Peyer's patch (tissue), 4 donors: ENCODE results near the gene MAP2. TPM values are rescaled to one million over a fixed set of nuclear protein-coding genes. Genes with fewer than 3 reads are reported as not detected.

Source experiments
- DNase-seq, 3 donors: peaks; one replicate each; pipeline ENCODE4 v3.0.0-alpha.2; 2017 to 2019
- H3K27ac ChIP-seq, 4 donors: fragments of 200-600 bp; sonication (generic); one replicate each; pipeline ENCODE4 v1.5.1; 2016 to 2019
- H3K27me3 ChIP-seq, 2 donors: fragments of 200-600 bp; sonication (generic); one replicate each; pipeline ENCODE4 v1.5.1; 2019
- H3K36me3 ChIP-seq, 3 donors: fragments of 200-600 bp; sonication (generic); one replicate each; pipeline ENCODE4 v1.5.1; 2016 to 2019
- H3K4me1 ChIP-seq, 4 donors: fragments of 200-600 bp; sonication (generic); one replicate each; pipeline ENCODE4 v1.5.1; 2016 to 2019
- H3K4me3 ChIP-seq, 4 donors: fragments of 200-600 bp; sonication (generic); 1 replicate in 3 of 4; 2 replicates in 1 of 4; pipeline ENCODE4 v1.5.1; 2016 to 2019; ENCODE audit warnings: mild to moderate bottlenecking in 1 of 4
- H3K9me3 ChIP-seq, 4 donors: fragments of 200-600 bp; sonication (generic); one replicate each; pipeline ENCODE4 v1.5.1; 2016 to 2019; ENCODE audit warnings: mild to moderate bottlenecking in 1 of 4
- POLR2A ChIP-seq, 2 donors: fragments of 450-650 bp; IDR thresholded peaks; one replicate each; pipeline ENCODE4 v1.5.1; 2017; ENCODE audit warnings: antibody characterized with exemption in 2 of 2, mild to moderate bottlenecking in 2 of 2, moderate library complexity in 2 of 2
- total RNA-seq, 4 donors: library from RNA; depleted of rRNA; stranded (reverse); fragments of >200 nt; gene quantifications; one replicate each; pipeline ENCODE4 v1.1.0, GENCODE V29; 2016
- TF ChIP-seq, protein P1 (sequence below), 6 experiments: fragments of 450-650 bp in 4 of 6; fragments of 200-600 bp in 2 of 6; sonication (generic) in 1 of 6; IDR thresholded peaks; one replicate each; pipeline ENCODE4 v1.5.1; 2017 to 2019; ENCODE audit warnings: antibody characterized with exemption in 6 of 6, mild to moderate bottlenecking in 3 of 6, moderate library complexity in 1 of 6

Gene MAP2
- total RNA-seq, 4 donors from 2014 or later, result 0.70 to 19.8 (median 4.1) TPM

DNA sequence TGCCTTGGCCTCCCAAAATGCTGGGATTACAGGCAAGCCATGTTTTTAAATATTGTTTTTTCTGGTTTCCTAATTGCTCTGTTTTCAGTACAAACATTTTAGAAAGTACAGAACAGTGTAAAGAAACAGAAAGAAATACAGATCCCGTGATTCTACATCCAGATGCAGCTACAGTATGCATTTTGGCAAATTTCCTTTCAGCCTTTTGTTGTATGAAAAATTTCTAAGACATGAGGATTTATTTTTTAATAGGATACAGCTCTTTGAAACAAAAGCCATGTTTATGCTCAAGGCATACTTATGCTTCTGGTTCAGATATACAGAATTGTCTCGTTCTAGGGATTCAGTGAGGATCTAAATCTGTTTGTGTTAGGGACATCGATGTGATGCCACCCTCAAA lies 109.5 kb downstream of the MAP2 start:
- no peaks in the 10 kb centered on the region for H3K27me3 ChIP-seq
- no peaks in the 10 kb centered on the region for H3K9me3 ChIP-seq
- H3K4me3 ChIP-seq, result no peak overlapping the region
- H3K36me3 ChIP-seq, result no peaks in the 10 kb centered on the region
- no peak overlapping the region for H3K27ac ChIP-seq
- H3K4me1 ChIP-seq, result no peaks in the 10 kb centered on the region
- no peak for DNase-seq
- TF ChIP-seq, protein P1, sequence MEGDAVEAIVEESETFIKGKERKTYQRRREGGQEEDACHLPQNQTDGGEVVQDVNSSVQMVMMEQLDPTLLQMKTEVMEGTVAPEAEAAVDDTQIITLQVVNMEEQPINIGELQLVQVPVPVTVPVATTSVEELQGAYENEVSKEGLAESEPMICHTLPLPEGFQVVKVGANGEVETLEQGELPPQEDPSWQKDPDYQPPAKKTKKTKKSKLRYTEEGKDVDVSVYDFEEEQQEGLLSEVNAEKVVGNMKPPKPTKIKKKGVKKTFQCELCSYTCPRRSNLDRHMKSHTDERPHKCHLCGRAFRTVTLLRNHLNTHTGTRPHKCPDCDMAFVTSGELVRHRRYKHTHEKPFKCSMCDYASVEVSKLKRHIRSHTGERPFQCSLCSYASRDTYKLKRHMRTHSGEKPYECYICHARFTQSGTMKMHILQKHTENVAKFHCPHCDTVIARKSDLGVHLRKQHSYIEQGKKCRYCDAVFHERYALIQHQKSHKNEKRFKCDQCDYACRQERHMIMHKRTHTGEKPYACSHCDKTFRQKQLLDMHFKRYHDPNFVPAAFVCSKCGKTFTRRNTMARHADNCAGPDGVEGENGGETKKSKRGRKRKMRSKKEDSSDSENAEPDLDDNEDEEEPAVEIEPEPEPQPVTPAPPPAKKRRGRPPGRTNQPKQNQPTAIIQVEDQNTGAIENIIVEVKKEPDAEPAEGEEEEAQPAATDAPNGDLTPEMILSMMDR (IDR thresholded peaks at IDR 0.05), result no peak
- no peak for TF ChIP-seq POLR2A (IDR thresholded peaks at IDR 0.05)

DNA sequence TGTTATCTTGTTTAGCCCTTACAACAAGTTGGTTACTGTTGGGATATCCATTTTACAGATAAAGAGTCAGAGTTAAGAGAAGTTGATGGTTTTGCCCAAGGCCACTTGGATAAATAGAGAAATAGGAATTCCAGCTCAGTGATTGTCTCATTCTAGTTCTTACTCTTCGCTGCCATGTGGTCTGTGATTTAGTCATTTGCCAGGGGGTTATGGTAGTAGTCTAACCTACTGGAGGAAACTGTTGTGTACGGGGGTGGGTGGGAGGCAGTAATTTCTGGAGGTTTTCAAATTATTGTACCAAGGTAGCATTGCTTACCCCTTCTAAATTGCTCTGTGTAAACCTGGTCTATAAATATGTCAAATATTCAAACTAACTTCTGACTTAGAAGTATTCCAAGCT lies 110.4 kb downstream of the MAP2 start:
- Histone ChIP-seq H3K27me3 (no peaks in the 10 kb centered on the region), H3K36me3 (no peaks in the 10 kb centered on the region), H3K4me3 (no peak overlapping the region), H3K4me1 (no peaks in the 10 kb centered on the region), H3K9me3 (no peaks in the 10 kb centered on the region), H3K27ac (no peak overlapping the region)
- no peak for DNase-seq
- TF ChIP-seq POLR2A (IDR thresholded peaks at IDR 0.05), result no peak
- TF ChIP-seq, protein P1 (IDR thresholded peaks at IDR 0.05), result no peak

DNA sequence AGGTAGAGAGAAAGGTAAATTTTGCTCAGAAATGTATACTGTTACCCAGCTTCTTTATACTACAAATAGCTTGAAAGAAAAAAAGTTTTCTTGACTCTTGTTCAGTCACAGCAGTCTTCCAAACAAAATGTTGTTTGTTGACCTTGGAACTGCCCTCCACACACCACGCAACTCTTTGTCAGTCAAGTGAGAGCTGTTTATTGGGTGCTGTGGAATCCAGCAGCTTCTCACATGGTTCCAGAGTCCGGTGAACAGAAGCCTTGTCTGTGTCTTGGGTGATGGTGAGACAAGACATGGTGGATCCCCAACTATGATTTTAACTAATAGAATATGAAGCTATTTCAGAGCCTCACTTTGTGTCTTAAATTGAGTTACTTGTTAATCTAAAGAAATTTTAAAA lies 112.5 kb downstream of the MAP2 start:
- H3K27me3 ChIP-seq, result no peaks in the 10 kb centered on the region
- no peaks in the 10 kb centered on the region for H3K36me3 ChIP-seq
- H3K4me1 ChIP-seq, result no peaks in the 10 kb centered on the region
- H3K9me3 ChIP-seq, result no peaks in the 10 kb centered on the region
- TF ChIP-seq POLR2A (IDR thresholded peaks at IDR 0.05), result no peak
- TF ChIP-seq, protein P1 (IDR thresholded peaks at IDR 0.05), result no peak
- no peak for DNase-seq
- no peak overlapping the region for H3K27ac ChIP-seq
- H3K4me3 ChIP-seq, result no peak overlapping the region

DNA sequence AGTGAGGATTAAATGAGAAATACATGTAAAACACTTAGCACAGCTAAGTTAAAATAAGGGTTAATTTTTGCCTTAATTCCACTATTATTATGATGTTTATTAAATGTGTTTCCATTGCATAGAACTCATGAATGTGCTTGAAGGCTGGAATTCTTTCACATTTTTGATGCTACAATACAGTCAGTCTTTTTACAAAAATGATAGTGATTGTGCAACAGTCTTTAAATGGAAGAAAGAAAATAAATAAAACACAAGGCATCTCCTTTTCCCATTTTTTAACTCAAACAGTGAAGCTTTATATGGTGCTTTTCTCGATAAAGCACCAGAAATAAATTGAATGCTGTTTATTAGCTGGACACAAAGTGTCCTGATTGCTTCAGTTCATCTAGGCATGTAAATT lies 123.9 kb downstream of the MAP2 start:
- Histone ChIP-seq H3K27ac (no peak overlapping the region), H3K9me3 (no peaks in the 10 kb centered on the region), H3K4me1 (no peaks in the 10 kb centered on the region), H3K4me3 (no peak overlapping the region), H3K36me3 (no peaks in the 10 kb centered on the region), H3K27me3 (no peaks in the 10 kb centered on the region)
- DNase-seq, result no peak
- TF ChIP-seq POLR2A (IDR thresholded peaks at IDR 0.05), result no peak
- TF ChIP-seq, protein P1 (IDR thresholded peaks at IDR 0.05), result no peak

DNA sequence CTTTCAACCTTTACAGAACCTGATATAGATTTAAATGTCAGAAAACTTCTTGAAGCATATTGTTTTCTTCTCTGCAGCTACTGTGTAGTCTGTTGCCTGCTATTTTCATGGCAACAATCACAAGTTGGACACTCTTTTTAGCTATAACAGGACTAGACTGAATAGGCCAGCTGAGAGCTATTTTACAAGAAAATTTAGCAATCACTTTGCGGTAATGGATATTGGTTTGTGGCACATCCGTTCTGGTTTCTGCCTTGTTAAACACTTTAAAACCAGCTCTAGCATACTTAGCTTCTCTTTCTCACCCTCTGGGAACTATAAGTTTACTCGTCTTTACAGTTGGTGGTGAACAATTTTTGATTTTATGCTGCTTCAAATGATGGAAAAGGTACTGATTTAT lies 125.7 kb downstream of the MAP2 start:
- H3K27me3 ChIP-seq, result no peaks in the 10 kb centered on the region
- no peaks in the 10 kb centered on the region for H3K36me3 ChIP-seq
- H3K27ac ChIP-seq, result no peak overlapping the region
- H3K4me1 ChIP-seq, result no peaks in the 10 kb centered on the region
- no peak overlapping the region for H3K4me3 ChIP-seq
- TF ChIP-seq, protein P1 (IDR thresholded peaks at IDR 0.05), result no peak
- no peak for TF ChIP-seq POLR2A (IDR thresholded peaks at IDR 0.05)
- DNase-seq, result no peak
- no peaks in the 10 kb centered on the region for H3K9me3 ChIP-seq

DNA sequence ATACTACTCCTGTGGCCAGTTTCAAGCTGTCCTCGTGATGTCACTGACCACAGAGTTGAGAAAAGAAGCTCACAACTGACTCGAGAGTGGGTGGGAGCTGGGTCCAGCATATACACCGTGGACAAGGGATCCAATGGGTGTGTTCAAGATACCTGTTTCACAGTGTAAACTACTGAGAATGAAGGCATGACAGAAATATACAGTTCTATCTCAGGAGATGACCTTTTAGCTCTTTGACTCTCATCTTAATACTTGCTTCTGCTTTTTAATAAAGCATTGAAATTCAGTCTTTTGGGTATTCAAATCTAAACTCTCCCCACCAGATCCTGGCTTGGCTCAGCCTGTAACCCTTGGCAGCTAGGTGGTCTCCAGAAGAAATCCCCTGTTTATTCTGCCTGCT lies 130.1 kb downstream of the MAP2 start:
- no peaks in the 10 kb centered on the region for H3K27me3 ChIP-seq
- H3K27ac ChIP-seq, result no peak overlapping the region
- no peak for DNase-seq
- no peaks in the 10 kb centered on the region for H3K36me3 ChIP-seq
- no peak overlapping the region for H3K4me3 ChIP-seq
- H3K9me3 ChIP-seq, result no peaks in the 10 kb centered on the region
- no peaks in the 10 kb centered on the region for H3K4me1 ChIP-seq
- TF ChIP-seq, protein P1 (IDR thresholded peaks at IDR 0.05), result no peak
- no peak for TF ChIP-seq POLR2A (IDR thresholded peaks at IDR 0.05)
